GM10266 (cell line): ENCODE measurements around the gene VSIG10L.

Experiments
- DNase-seq: peaks from one replicate; pipeline ENCODE4 v3.0.0; 2012; ENCODE audit errors: extremely low spot score
- TF ChIP-seq, protein P1 (sequence below): IDR thresholded peaks from 2 replicates; pipeline ENCODE4 v1.5.1; 2012; ENCODE audit warnings: mild to moderate bottlenecking, low read depth; ENCODE audit not compliant: control insufficient read depth, insufficient read depth; ENCODE audit errors: missing control alignments

Gene VSIG10L

GRCh38 chr19:51354103-51354741, 12.3 kb upstream of the VSIG10L start:
- TF ChIP-seq, protein P1, sequence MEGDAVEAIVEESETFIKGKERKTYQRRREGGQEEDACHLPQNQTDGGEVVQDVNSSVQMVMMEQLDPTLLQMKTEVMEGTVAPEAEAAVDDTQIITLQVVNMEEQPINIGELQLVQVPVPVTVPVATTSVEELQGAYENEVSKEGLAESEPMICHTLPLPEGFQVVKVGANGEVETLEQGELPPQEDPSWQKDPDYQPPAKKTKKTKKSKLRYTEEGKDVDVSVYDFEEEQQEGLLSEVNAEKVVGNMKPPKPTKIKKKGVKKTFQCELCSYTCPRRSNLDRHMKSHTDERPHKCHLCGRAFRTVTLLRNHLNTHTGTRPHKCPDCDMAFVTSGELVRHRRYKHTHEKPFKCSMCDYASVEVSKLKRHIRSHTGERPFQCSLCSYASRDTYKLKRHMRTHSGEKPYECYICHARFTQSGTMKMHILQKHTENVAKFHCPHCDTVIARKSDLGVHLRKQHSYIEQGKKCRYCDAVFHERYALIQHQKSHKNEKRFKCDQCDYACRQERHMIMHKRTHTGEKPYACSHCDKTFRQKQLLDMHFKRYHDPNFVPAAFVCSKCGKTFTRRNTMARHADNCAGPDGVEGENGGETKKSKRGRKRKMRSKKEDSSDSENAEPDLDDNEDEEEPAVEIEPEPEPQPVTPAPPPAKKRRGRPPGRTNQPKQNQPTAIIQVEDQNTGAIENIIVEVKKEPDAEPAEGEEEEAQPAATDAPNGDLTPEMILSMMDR: no peak
- DNase-seq: no peak

GRCh38 chr19:51352783-51353360, 10.9 kb upstream of the VSIG10L start:
- DNase-seq: no peak
- TF ChIP-seq, protein P1: no peak

DNA sequence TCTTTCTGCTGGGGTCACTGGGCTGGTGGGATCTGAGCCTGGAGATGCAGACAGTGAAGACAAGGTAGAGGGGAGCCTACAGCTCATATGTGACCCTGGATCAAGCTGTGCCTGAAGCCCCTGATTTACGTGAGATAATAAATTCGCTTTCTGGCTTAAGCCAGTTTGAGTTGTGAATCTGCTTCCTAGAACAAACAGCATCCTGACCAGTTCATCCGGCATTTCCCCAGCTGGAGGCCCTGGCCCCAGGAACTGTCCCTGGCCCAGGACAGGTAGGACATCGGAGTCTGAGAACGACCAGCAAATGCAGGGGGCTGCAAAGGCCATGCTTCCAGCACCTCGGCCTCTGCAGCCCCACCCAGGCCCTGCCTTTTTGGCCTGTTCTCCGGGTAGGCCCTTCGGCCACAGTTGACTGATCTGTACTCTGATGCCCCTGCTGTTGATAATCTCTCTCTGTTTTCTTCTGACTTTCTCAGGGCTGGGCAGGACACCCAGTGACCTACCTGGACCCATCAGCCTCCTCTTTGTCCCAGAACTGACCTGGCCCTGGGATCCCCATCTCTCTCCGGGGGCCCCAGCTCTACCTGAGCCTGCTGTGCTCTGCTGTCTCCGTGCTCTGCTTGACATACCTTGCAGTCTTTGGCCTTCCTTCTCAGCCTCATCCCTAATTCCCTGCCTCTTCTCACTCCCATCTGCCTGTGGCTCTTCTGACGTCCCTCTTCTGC, 9.5 kb upstream of the VSIG10L start:
- DNase-seq: no peak
- TF ChIP-seq, protein P1: no peak

- TF ChIP-seq, protein P1: no peak
- no peak for DNase-seq
Observed at GRCh38 chr19:51347209-51347928, 5.4 kb upstream of the VSIG10L start.

DNA sequence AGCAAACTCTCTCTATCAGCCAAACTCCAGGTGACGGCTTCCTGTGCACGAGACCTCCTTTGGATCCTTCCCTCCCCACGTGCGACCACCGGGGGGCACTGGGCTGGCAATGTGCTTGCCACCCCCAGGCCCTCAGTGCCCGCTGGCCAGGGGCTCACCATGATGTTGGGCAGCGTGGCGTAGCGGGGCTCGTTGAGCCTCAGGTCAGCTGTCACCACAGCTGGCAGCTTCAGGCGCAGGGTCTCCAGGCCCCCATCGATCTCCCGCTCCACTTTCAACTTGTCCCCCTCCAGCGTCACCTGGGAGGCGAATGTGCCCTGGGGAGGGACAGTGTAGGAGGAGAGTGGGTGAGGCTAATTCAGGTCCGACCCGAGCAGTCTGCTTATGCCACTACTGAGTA, 4.8 kb upstream of the VSIG10L start:
- TF ChIP-seq, protein P1: no peak
- no peak for DNase-seq

DNA sequence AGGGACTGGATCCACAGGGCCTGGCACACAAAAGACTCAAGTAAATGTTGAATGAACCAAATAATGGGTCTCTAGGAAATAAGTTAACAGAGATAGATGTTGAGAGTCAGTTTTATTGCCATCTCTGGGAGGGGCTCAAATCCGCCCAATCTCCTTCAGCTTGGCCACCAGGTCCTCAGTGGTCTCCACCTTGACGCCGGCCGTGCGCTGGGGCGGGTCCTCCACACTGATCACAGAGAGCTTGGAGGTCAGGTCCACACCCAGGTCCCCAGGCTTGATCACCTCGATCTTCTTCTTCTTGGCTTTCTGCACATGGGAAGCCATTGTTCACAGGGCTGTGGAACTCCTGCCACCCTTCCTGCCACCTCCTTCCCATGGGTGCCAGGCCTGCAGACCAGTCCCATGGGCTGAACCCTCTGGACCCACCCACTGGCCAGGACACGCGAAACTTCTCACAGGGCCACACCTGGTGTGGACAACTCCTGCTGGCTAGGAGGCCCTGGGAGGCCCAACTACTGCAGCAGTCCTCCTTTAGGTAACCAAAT, 3.2 kb upstream of the VSIG10L start:
- TF ChIP-seq, protein P1: no peak

More for the DNA sequence above, 3.2 kb upstream of the VSIG10L start:
- no peak for DNase-seq
